Erythroblast (primary cell): ENCODE results near the gene TNFSF15.

Experiments used
- GATA1 ChIP-seq: IDR thresholded peaks from 2 replicates; pipeline ENCODE4 v1.6.1; 2011; ENCODE audit warnings: low read depth, mild to moderate bottlenecking, control low read depth, low read length, moderate library complexity
- POLR2A ChIP-seq: IDR thresholded peaks from 2 replicates; pipeline ENCODE4 v1.6.1; 2011; ENCODE audit warnings: mild to moderate bottlenecking, low read length

DNA sequence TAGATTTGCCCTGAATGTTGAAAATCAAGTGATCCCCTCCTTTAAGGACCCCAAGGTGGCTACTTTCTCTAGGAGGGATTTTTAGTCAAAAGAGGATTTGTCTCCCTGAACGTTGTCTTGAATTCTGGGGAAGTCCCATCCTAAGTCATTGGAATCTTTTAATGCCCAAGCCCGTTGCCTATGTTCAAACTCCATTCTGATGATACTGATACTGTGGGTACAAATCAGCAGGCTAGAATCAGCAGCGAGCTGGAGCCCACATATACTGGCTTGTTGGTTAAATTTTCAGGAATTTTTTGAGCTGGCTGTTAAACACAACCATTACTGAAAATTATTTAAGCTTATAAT is 22.4 kb upstream of the TNFSF15 start:
- TF ChIP-seq POLR2A = no peak
- TF ChIP-seq GATA1 = no peak
